Activated CD4-positive, alpha-beta T cell treated with anti-CD3 and anti-CD28 coated beads for 36 hours (primary cell): ENCODE data around the gene BTG2. TPM values are rescaled to one million over a fixed set of nuclear protein-coding genes. Genes with fewer than 3 reads are reported as not detected.

Source experiments
- ATAC-seq: fragments of 200-7000 bp; cut with Tn5 transposase; one replicate; pipeline ENCODE4 v1.10.0; 2021; ENCODE audit warnings: mild to moderate bottlenecking, moderate library complexity
- CTCF ChIA-PET: fragments of 350-600 bp; sonication (Branson Sonifier 250); formaldehyde crosslinking; loops from one replicate; lab custom pipeline; 2021; ENCODE audit warnings: antibody characterized with exemption; lab: Charles Lee
- POLR2A ChIA-PET: fragments of 350-600 bp; sonication (Branson Sonifier 250); formaldehyde crosslinking; loops from one replicate; lab custom pipeline; 2021; ENCODE audit warnings: antibody characterized with exemption, inconsistent platforms; lab: Charles Lee
- DNase-seq: peaks from one replicate; pipeline ENCODE4 v3.0.0-alpha.2; 2020
- H3K27ac Mint-ChIP-seq: one replicate; pipeline ENCODE4 v1.8.0; 2021; ENCODE audit warnings: mixed read lengths
- H3K27me3 Mint-ChIP-seq: one replicate; pipeline ENCODE4 v1.8.0; 2021; ENCODE audit warnings: mixed read lengths
- H3K36me3 Mint-ChIP-seq: one replicate; pipeline ENCODE4 v1.8.0; 2021; ENCODE audit warnings: low read depth, mixed read lengths
- H3K4me1 Mint-ChIP-seq: one replicate; pipeline ENCODE4 v1.8.0; 2021; ENCODE audit warnings: mixed read lengths
- H3K4me3 Mint-ChIP-seq: one replicate; pipeline ENCODE4 v1.8.0; 2021; ENCODE audit warnings: mild to moderate bottlenecking, moderate library complexity, mixed read lengths
- H3K9me3 Mint-ChIP-seq: one replicate; pipeline ENCODE4 v1.8.0; 2021; ENCODE audit warnings: low read depth, mixed read lengths
- intact Hi-C, 2 experiments: fragments of 100-400 bp; cut with DNase I in 1 of 2; cut with micrococcal nuclease in 1 of 2; formaldehyde crosslinking; loops; one replicate each; pipeline versions ENCODE4 v1.14.2 to v1.15.1; 2022 to 2024; cut with DNase I, micrococcal nuclease
- total RNA-seq, 2 experiments: library from RNA; stranded (reverse); gene quantifications; one replicate each; pipeline ENCODE4 v1.2.3, GENCODE V29; 2021

The BTG2 gene
- total RNA-seq, 2 experiments from 2014 or later: 114 to 142 TPM

- no peak overlapping the region for H3K4me3 Mint-ChIP-seq
- ChIA-PET POLR2A (no interaction called here), CTCF (interaction anchor here (0.9 to 19.2 kb wide), 11 partner anchors 7 to 315 kb away, joined by 3 to 710 read pairs (median 76); no protein-coding TSS in a partner anchor)
- H3K9me3 Mint-ChIP-seq: no peaks in the 10 kb centered on the region
- no peak overlapping the region for H3K27ac Mint-ChIP-seq
- H3K36me3 Mint-ChIP-seq: no peaks in the 10 kb centered on the region
- DNase-seq: peak; percentile 75
- H3K4me1 Mint-ChIP-seq: peaks cover 27% of the 10 kb centered on the region
- peak; percentile 50 for ATAC-seq
- peaks cover 7% of the 10 kb centered on the region for H3K27me3 Mint-ChIP-seq
- intact Hi-C loops: loop anchor here (1.0 kb wide), 2 partner anchors 11 to 65 kb away; no protein-coding TSS in a partner anchor
Observed at GRCh38 chr1:203338335-203339036, 33.2 kb downstream of the BTG2 start.

GRCh38 chr1:203340112-203340790 lies 34.9 kb downstream of the BTG2 start:
- H3K9me3 Mint-ChIP-seq: no peaks in the 10 kb centered on the region
- DNase-seq (peak; percentile 75), ATAC-seq (peak; percentile 76)
- CTCF ChIA-PET: interaction anchor here (0.6 to 19.2 kb wide), 27 partner anchors 9 to 362 kb away, joined by 3 to 710 read pairs (median 5); no protein-coding TSS in a partner anchor
- POLR2A ChIA-PET: interaction anchor here (0.6 to 1.5 kb wide), 2 partner anchors 73 to 94 kb away, joined by 3 to 6 read pairs; no protein-coding TSS in a partner anchor
- no peak overlapping the region for H3K4me3 Mint-ChIP-seq
- no peak overlapping the region for H3K27ac Mint-ChIP-seq
- peaks cover 27% of the 10 kb centered on the region for H3K4me1 Mint-ChIP-seq
- H3K27me3 Mint-ChIP-seq: peaks cover 7% of the 10 kb centered on the region
- intact Hi-C loops: loop anchor here (1.0 to 5.0 kb wide), 4 partner anchors 73 to 362 kb away; no protein-coding TSS in a partner anchor
- no peaks in the 10 kb centered on the region for H3K36me3 Mint-ChIP-seq

DNA sequence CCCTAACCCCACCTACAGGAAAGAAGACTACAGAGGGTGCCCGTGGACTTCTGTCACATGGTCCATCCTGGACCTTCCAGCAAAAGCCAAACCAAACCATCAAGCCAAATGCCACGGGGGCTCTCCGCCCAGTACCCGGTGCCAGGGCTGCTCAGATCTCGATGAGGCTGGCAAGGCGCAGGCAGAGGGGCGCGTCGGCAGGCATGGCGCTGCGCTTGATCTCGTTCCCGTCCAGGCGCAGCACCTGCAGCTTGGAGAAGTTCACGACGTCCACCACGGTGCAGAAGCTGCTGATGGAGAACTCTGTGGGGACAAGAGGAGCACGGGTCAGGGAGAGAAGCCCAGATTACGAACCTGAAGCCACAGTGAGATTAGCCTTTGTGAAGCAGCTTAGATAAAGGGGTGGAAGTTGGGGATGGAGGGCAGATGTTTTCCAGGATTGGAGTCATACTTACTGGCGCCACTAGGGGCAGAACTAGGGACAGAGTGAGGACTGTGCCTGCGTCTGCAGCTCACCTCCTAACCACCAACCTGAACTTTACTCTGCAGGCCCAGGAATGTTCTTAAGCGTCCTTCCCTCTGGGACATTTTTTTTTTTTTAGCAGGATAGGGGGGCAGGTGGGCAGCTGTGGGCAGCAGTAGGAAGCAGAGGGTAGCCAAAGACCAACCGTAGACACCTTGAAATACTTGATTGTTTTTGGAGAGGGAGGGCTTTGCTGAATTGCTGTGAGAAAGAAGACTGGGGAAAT lies 37.0 kb downstream of the BTG2 start:
- Mint-ChIP-seq H3K27me3 (peaks cover 10% of the 10 kb centered on the region), H3K36me3 (no peaks in the 10 kb centered on the region), H3K4me1 (peaks cover 18% of the 10 kb centered on the region), H3K9me3 (no peaks in the 10 kb centered on the region), H3K27ac (no peak overlapping the region), H3K4me3 (no peak overlapping the region)
- ChIA-PET CTCF (interaction anchor here (0.6 to 19.2 kb wide), 26 partner anchors 11 to 736 kb away, joined by 3 to 710 read pairs (median 5); no protein-coding TSS in a partner anchor), POLR2A (interaction anchor here (0.7 to 1.7 kb wide), 3 partner anchors 15 to 75 kb away, joined by 4 to 6 read pairs (median 4); no protein-coding TSS in a partner anchor)
- DNase-seq (peak; percentile 72), ATAC-seq (peak; percentile 80)
- intact Hi-C loops: loop anchor here in 1 of 2 experiments (5.0 kb wide), 1 partner anchor 300 kb away; no protein-coding TSS in a partner anchor

DNA sequence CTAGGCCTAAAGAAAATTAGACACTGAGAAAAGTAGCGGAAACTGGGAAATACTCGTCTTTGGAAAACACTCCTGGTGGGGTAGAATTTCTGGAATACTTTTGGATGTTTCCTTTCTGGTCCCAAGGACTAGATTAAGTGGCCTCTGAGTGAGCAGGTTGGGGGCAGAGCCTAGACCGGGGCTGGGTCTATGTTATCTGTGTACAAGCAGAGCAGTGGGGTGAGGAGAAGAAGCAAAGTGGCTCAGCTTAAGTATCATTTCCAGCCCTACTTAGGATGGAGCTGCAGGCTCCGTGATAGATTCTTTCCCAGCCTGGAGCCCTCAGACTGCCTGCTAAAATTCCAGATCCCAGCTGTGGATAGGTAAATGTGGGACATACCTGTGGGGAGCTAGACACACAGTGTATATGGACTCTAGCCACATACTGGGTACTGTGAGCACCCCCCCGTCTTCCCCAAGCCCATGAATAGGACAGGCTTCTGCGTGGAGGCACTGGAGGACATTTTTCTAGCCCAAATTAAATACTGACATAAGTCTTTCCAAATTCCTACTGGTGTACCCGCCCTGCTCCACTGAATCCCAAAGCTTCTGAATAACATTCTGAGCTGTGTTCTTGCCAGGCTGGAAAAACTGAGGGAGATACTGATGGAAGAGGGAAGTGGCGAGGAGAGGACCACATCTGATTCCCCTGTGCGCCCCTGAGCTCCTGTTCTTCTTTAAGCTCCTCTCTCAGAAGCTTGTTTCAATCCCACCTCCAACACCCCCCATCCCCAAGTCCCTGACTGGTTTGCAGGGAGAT lies 38.8 kb downstream of the BTG2 start:
- POLR2A ChIA-PET: interaction anchor here (1.1 kb wide), 1 partner anchor 39 kb away, joined by 3 read pairs; the partner anchor contains the start of gene BTG2
- peaks cover 16% of the 10 kb centered on the region for H3K4me1 Mint-ChIP-seq
- CTCF ChIA-PET: interaction anchor here (0.5 to 19.2 kb wide), 13 partner anchors 9 to 360 kb away, joined by 3 to 710 read pairs (median 5); no protein-coding TSS in a partner anchor
- no peaks in the 10 kb centered on the region for H3K9me3 Mint-ChIP-seq
- no peak overlapping the region for H3K4me3 Mint-ChIP-seq
- H3K27me3 Mint-ChIP-seq: peaks cover 15% of the 10 kb centered on the region
- H3K27ac Mint-ChIP-seq: no peak overlapping the region
- no peaks in the 10 kb centered on the region for H3K36me3 Mint-ChIP-seq
- intact Hi-C loops: loop anchor here in 1 of 2 experiments (5.0 kb wide), 1 partner anchor 302 kb away; no protein-coding TSS in a partner anchor
- DNase-seq (no peak), ATAC-seq (no peak)

- Mint-ChIP-seq H3K4me3 (no peak overlapping the region), H3K27me3 (peaks cover 16% of the 10 kb centered on the region), H3K9me3 (no peaks in the 10 kb centered on the region), H3K27ac (no peak overlapping the region), H3K4me1 (peaks cover 12% of the 10 kb centered on the region), H3K36me3 (no peaks in the 10 kb centered on the region)
- intact Hi-C loops: no loop called here
- no peak for ATAC-seq
- POLR2A ChIA-PET: no interaction called here
- no peak for DNase-seq
- CTCF ChIA-PET: interaction anchor here (0.6 to 19.2 kb wide), 10 partner anchors 9 to 167 kb away, joined by 3 to 710 read pairs (median 4); no protein-coding TSS in a partner anchor
Observed at GRCh38 chr1:203346060-203346768, 40.9 kb downstream of the BTG2 start.

DNA sequence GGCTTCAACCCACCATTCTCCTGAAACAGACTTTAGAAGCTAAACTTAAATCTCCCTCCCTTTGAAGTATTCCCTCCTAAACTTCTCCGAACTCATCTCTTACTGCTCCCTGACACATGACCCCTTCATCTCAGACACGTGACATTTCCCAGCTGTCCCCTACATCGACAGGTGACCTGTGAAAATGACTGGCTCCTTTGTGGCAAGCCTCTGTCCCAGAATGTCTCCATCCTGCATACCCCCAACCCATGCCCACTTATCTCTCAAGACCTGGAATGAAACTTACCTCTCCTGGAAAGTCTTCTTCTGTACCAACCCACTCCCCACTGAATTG lies 41.4 kb downstream of the BTG2 start:
- ChIA-PET POLR2A (no interaction called here), CTCF (interaction anchor here (0.7 to 19.2 kb wide), 8 partner anchors 9 to 140 kb away, joined by 3 to 710 read pairs (median 4); no protein-coding TSS in a partner anchor)
- H3K27me3 Mint-ChIP-seq: peaks cover 14% of the 10 kb centered on the region
- no peaks in the 10 kb centered on the region for H3K9me3 Mint-ChIP-seq
- DNase-seq (no peak), ATAC-seq (no peak)
- H3K27ac Mint-ChIP-seq: no peak overlapping the region
- H3K4me3 Mint-ChIP-seq: no peak overlapping the region
- intact Hi-C loops: no loop called here
- peaks cover 12% of the 10 kb centered on the region for H3K4me1 Mint-ChIP-seq
- H3K36me3 Mint-ChIP-seq: no peaks in the 10 kb centered on the region

- no peak overlapping the region for H3K4me3 Mint-ChIP-seq
- H3K4me1 Mint-ChIP-seq: peaks cover 3% of the 10 kb centered on the region
- POLR2A ChIA-PET: no interaction called here
- no peaks in the 10 kb centered on the region for H3K36me3 Mint-ChIP-seq
- intact Hi-C loops: no loop called here
- H3K27ac Mint-ChIP-seq: no peak overlapping the region
- peaks cover 19% of the 10 kb centered on the region for H3K27me3 Mint-ChIP-seq
- CTCF ChIA-PET: interaction anchor here (0.9 to 1.0 kb wide), 2 partner anchors 9 to 16 kb away, joined by 3 read pairs; no protein-coding TSS in a partner anchor
- DNase-seq: no peak
- no peaks in the 10 kb centered on the region for H3K9me3 Mint-ChIP-seq
- no peak for ATAC-seq
Observed at GRCh38 chr1:203349166-203349565, 43.8 kb downstream of the BTG2 start.

DNA sequence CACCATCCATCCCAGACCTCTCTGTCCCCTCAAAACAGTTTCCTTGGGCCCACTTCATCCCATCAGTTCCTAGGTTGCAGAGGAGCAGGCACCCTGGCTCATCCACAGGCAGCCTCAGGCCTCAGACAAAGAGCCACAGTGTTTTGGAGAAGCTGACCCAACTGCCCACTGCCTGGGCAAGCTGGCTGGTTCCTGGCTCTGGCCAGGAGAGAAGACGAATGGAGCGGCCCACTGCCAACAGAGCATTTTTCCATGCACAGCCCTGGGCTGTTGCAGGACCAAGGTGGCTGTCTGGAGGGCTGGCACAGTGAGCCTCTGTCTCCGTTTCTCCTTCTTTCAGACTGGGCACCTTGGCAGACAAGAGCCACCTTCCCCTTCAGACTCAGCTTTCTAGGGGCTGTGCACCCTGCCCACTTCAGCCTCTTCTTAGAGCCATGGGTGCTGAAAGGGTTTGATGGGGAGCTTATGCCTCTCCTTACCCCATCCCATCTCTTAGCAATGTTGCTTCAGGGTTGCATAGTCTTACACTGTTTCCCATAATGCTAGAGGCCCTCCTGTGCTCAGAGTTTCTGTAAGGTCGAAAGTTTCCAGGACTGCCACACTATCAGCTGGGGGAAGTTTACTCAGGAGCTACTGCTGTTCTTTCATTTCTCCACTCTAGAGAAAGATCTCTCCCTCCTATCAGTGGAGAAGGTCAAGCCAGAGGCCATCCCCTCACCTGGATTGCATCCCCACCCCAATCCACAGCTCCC lies 44.6 kb downstream of the BTG2 start:
- intact Hi-C loops: no loop called here
- DNase-seq (no peak), ATAC-seq (no peak)
- no peaks in the 10 kb centered on the region for H3K36me3 Mint-ChIP-seq
- H3K4me3 Mint-ChIP-seq: no peak overlapping the region
- CTCF ChIA-PET: interaction anchor here (0.5 to 2.1 kb wide), 5 partner anchors 10 to 381 kb away, joined by 3 to 9 read pairs (median 3); no protein-coding TSS in a partner anchor
- no peaks in the 10 kb centered on the region for H3K9me3 Mint-ChIP-seq
- no peak overlapping the region for H3K27ac Mint-ChIP-seq
- POLR2A ChIA-PET: interaction anchor here (0.6 kb wide), 1 partner anchor 37 kb away, joined by 4 read pairs; no protein-coding TSS in a partner anchor
- peaks cover 19% of the 10 kb centered on the region for H3K27me3 Mint-ChIP-seq
- peaks cover 3% of the 10 kb centered on the region for H3K4me1 Mint-ChIP-seq

DNA sequence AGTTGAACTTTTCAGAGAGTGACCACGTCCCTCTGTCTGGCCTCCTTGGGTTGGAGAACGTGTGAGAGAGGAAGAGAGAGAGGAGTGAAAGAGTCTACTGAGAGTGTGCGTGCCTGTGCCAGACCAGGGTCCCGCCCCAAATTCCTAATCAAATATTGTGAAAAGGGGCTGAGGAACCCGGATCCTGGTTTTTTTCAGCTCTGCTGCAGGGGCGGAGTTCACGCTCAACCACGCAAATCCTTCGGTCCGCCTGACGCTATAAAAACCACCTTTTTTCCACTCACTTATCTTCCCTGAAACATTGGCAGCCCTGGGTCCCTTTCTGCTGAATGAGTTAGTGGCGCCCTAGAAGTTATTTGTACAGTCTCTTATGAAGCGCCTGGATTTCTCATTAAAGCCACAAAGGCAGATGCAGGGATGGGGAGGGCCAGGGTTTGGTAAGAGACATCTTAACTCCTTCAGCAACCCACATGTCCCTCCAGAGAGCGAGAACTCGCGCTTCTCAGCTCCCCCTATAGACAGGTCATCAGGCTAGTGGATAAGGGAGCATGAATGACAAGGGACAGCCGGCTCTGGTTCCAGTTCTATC lies 45.8 kb downstream of the BTG2 start, which contains the start of gene FMOD:
Gene FMOD (minus strand): TSS at position 86 of the 589 bp plus-strand sequence. CDS start 2,852 bp downstream, outside the sequence.
- peaks cover 3% of the 10 kb centered on the region for H3K4me1 Mint-ChIP-seq
- ChIA-PET POLR2A (interaction anchor here (0.6 kb wide), 1 partner anchor 375 kb away, joined by 3 read pairs; no protein-coding TSS in a partner anchor), CTCF (interaction anchor here (0.8 to 10.7 kb wide), 4 partner anchors 10 to 84 kb away, joined by 3 to 93 read pairs (median 6); no protein-coding TSS in a partner anchor)
- H3K27ac Mint-ChIP-seq: no peak within 1 kb of the TSS
- no peak within 1 kb of the TSS for H3K4me3 Mint-ChIP-seq
- H3K27me3 Mint-ChIP-seq: peaks cover 25% of the 10 kb centered on the region
- no peaks in the 10 kb centered on the region for H3K9me3 Mint-ChIP-seq
- DNase-seq: no peak
- intact Hi-C loops: no loop called here
- H3K36me3 Mint-ChIP-seq: no peaks in the 10 kb centered on the region
- peak; percentile 23 for ATAC-seq
